Tibial artery (tissue), 4 donors: ENCODE data around the gene FZD1.

Source experiments
- DNase-seq, 2 donors: peaks; one replicate each; pipeline ENCODE4 v3.0.0-alpha.2; 2019
- H3K27ac ChIP-seq, 2 donors: fragments of 200-600 bp; sonication (generic) in 1 of 2; 1 replicate in 1 of 2; 2 replicates in 1 of 2; pipeline ENCODE4 v1.5.1; 2018 to 2019; ENCODE audit warnings: mild to moderate bottlenecking in 1 of 2
- H3K27me3 ChIP-seq, 2 donors: fragments of 200-600 bp; sonication (generic) in 1 of 2; one replicate each; pipeline versions ENCODE4 v1.5.1 to v1.6.0; 2016 to 2019
- H3K36me3 ChIP-seq, 3 donors: fragments of 200-600 bp; sonication (generic) in 2 of 3; one replicate each; pipeline ENCODE4 v1.5.1; 2016 to 2019; ENCODE audit warnings: mild to moderate bottlenecking in 2 of 3
- H3K4me1 ChIP-seq, 4 donors: fragments of 200-600 bp; sonication (generic) in 2 of 4; 1 replicate in 3 of 4; 2 replicates in 1 of 4; pipeline ENCODE4 v1.5.1; 2016 to 2019
- H3K4me3 ChIP-seq, 2 donors: fragments of 200-600 bp; sonication (generic) in 1 of 2; 1 replicate in 1 of 2; 2 replicates in 1 of 2; pipeline ENCODE4 v1.5.1; 2018 to 2019; ENCODE audit warnings: mild to moderate bottlenecking in 2 of 2
- H3K9me3 ChIP-seq, 3 donors: fragments of 200-600 bp; sonication (generic) in 1 of 3; one replicate each; pipeline ENCODE4 v1.5.1; 2016 to 2019
- CTCF ChIP-seq, 2 experiments: fragments of 200-600 bp in 1 of 2; fragments of 450-650 bp in 1 of 2; IDR thresholded peaks; one replicate each; pipeline ENCODE4 v1.5.1; 2017 to 2019; ENCODE audit warnings: antibody characterized with exemption in 2 of 2, mild to moderate bottlenecking in 1 of 2, moderate library complexity in 1 of 2
- intact Hi-C: fragments of 100-400 bp; cut with DNase I; formaldehyde crosslinking; loops from one replicate; pipeline ENCODE4 v1.15.0; 2023; ENCODE audit warnings: low total_unique reads

Gene FZD1

GRCh38 chr7:91249506-91250233, 14.6 kb upstream of the FZD1 start:
- TF ChIP-seq CTCF (IDR thresholded peaks at IDR 0.05), result no peak
- H3K4me1 ChIP-seq, result peaks cover 0 to 4% (median 0%) of the 10 kb centered on the region in 4 donors
- H3K27me3 ChIP-seq, result no peaks in the 10 kb centered on the region
- no peak overlapping the region for H3K27ac ChIP-seq
- no peak for DNase-seq
- no peaks in the 10 kb centered on the region for H3K36me3 ChIP-seq
- H3K4me3 ChIP-seq, result no peak overlapping the region
- peaks cover 0 to 3% (median 0%) of the 10 kb centered on the region in 3 donors for H3K9me3 ChIP-seq
- intact Hi-C loops, result no loop called here

- intact Hi-C loops, result no loop called here
- no peak for DNase-seq
- H3K4me1 ChIP-seq, result peaks cover 0 to 4% (median 0%) of the 10 kb centered on the region in 4 donors
- no peaks in the 10 kb centered on the region for H3K36me3 ChIP-seq
- H3K4me3 ChIP-seq, result no peak overlapping the region
- no peaks in the 10 kb centered on the region for H3K27me3 ChIP-seq
- no peak overlapping the region for H3K27ac ChIP-seq
- TF ChIP-seq CTCF (IDR thresholded peaks at IDR 0.05), result no peak
- peaks cover 0 to 9% (median 0%) of the 10 kb centered on the region in 3 donors for H3K9me3 ChIP-seq
Observed at GRCh38 chr7:91250706-91251105, 13.5 kb upstream of the FZD1 start.

- Histone ChIP-seq H3K36me3 (no peaks in the 10 kb centered on the region), H3K4me1 (peaks cover 0 to 4% (median 0%) of the 10 kb centered on the region in 4 donors), H3K27ac (no peak overlapping the region), H3K4me3 (no peak overlapping the region), H3K9me3 (peaks cover 0 to 20% (median 0%) of the 10 kb centered on the region in 3 donors), H3K27me3 (no peaks in the 10 kb centered on the region)
- no peak for TF ChIP-seq CTCF (IDR thresholded peaks at IDR 0.05)
- DNase-seq, result no peak
- intact Hi-C loops, result no loop called here
Observed at GRCh38 chr7:91251877-91252276, 12.4 kb upstream of the FZD1 start.

GRCh38 chr7:91263384-91264045, 718 bp upstream of the FZD1 start:
- no peak for TF ChIP-seq CTCF (IDR thresholded peaks at IDR 0.05)
- Histone ChIP-seq H3K9me3 (no peaks in the 10 kb centered on the region), H3K4me1 (peaks cover 0 to 36% (median 11%) of the 10 kb centered on the region in 4 donors), H3K4me3 (peak overlapping the region; percentile 76 to 95), H3K27me3 (no peaks in the 10 kb centered on the region), H3K27ac (peak overlapping the region; percentile 92 to 98), H3K36me3 (no peaks in the 10 kb centered on the region)
- peak; percentile 35 to 84 for DNase-seq
- intact Hi-C loops, result loop anchor here (10.0 kb wide), 2 partner anchors 179 to 669 kb away; partner anchors contain the start of gene CDK14

- DNase-seq, result peak; percentile 54 to 82
- H3K4me1 ChIP-seq, result peaks cover 0 to 52% (median 14%) of the 10 kb centered on the region in 4 donors
- no peaks in the 10 kb centered on the region for H3K27me3 ChIP-seq
- H3K4me3 ChIP-seq, result peak overlapping the region; percentile 76 to 95
- intact Hi-C loops, result loop anchor here (10.0 kb wide), 2 partner anchors 180 to 670 kb away; partner anchors contain the start of gene CDK14
- no peaks in the 10 kb centered on the region for H3K36me3 ChIP-seq
- no peaks in the 10 kb centered on the region for H3K9me3 ChIP-seq
- TF ChIP-seq CTCF (IDR thresholded peaks at IDR 0.05), result no peak
- peak overlapping the region; percentile 92 to 98 for H3K27ac ChIP-seq
Observed at GRCh38 chr7:91264924-91265681, 870 bp downstream of the FZD1 start.
